ENCODE data around the gene ATP8A2.

DNA sequence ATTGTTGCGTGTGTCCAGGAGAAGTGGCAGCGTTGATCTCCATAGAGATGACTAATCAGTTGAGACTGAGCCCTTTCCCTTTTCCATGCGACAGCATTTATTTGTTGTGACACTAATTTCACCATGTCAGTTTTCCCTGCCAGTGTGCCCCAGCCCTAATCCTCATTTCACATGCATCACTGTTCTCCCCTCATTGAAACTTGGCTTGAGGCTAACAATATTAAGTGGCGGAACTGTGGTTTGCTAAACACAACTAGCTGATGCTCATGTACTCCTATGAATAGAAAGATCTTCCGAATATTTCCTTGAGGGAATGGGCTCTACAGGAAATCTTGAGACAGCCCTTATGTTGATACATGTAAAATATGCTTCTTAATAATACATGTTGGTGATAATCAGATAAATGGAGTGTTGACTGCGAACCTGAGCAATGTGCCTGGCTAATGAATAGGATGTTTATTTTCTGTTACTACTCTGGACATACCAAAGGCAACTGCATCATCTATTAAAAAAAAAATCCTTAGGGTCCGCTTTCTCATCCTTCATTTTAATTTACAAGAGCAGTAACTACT lies 258.6 kb downstream of the ATP8A2 start:
- TF ChIP-seq, protein P1, sequence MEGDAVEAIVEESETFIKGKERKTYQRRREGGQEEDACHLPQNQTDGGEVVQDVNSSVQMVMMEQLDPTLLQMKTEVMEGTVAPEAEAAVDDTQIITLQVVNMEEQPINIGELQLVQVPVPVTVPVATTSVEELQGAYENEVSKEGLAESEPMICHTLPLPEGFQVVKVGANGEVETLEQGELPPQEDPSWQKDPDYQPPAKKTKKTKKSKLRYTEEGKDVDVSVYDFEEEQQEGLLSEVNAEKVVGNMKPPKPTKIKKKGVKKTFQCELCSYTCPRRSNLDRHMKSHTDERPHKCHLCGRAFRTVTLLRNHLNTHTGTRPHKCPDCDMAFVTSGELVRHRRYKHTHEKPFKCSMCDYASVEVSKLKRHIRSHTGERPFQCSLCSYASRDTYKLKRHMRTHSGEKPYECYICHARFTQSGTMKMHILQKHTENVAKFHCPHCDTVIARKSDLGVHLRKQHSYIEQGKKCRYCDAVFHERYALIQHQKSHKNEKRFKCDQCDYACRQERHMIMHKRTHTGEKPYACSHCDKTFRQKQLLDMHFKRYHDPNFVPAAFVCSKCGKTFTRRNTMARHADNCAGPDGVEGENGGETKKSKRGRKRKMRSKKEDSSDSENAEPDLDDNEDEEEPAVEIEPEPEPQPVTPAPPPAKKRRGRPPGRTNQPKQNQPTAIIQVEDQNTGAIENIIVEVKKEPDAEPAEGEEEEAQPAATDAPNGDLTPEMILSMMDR (IDR thresholded peaks at IDR 0.05), result no peak
- TF ChIP-seq POLR2AphosphoS5 (IDR thresholded peaks at IDR 0.05) (no peak), POLR2A (IDR thresholded peaks at IDR 0.05) (no peak)

All from upper lobe of left lung (tissue), 4 donors.